ENCODE results near the gene COMMD7. TPM values are rescaled to one million over a fixed set of nuclear protein-coding genes. Genes with fewer than 3 reads are reported as not detected.

The COMMD7 gene
- total and polyA plus RNA-seq, 2 of the 4 experiments (the other 2 are of a cell fraction) = 51.8 to 67.5 TPM

GRCh38 chr20:32780749-32781655, 37.7 kb upstream of the COMMD7 start:
- POLR2A ChIA-PET (ENCODE audit: unreplicated experiment) = no interaction called here
- no peak overlapping the region for H2AFZ ChIP-seq (replicated peaks; ENCODE audit: low read length, poor library complexity)
- TF ChIP-seq NFE2L2 (IDR thresholded peaks at IDR 0.05; ENCODE audit: low read depth, low read length) (no peak), SMC3 (IDR thresholded peaks at IDR 0.05; ENCODE audit: low read depth, low read length) (no peak), MAFK (IDR thresholded peaks at IDR 0.05; ENCODE audit: low read depth, low read length) (no peak), POLR2A (IDR thresholded peaks at IDR 0.05; ENCODE audit: low read depth, low read length) (no peak), FOS (IDR thresholded peaks at IDR 0.05; ENCODE audit: low read depth, low read length) (no peak), RAD21 (IDR thresholded peaks at IDR 0.05; ENCODE audit: low read length) (no peak), CEBPB (IDR thresholded peaks at IDR 0.05; ENCODE audit: low read depth, low read length) (no peak), CHD1 (IDR thresholded peaks at IDR 0.05; ENCODE audit: low read depth, low read length) (no peak), RFX5 (IDR thresholded peaks at IDR 0.05; ENCODE audit: low read depth, low read length) (no peak), RCOR1 (IDR thresholded peaks at IDR 0.05; ENCODE audit: insufficient replicate concordance, low read length) (no peak), ELK1 (IDR thresholded peaks at IDR 0.05; ENCODE audit: borderline replicate concordance, low read depth, low read length) (no peak), CTCF (conservative IDR thresholded peaks at IDR 0.05; ENCODE audit: low read depth, low read length) (no peak), USF2 (IDR thresholded peaks at IDR 0.05; ENCODE audit: low read depth, low read length) (no peak)
- no peak overlapping the region for H2BK20ac ChIP-seq (ENCODE audit: low read depth, low read length)
- H3K9me3 ChIP-seq (ENCODE audit: control insufficient read depth, insufficient read depth, low read length) = no peaks in the 10 kb centered on the region
- BruUV-seq (replicated peaks) = no TSS peak
- H2BK120ac ChIP-seq (ENCODE audit: low read depth, low read length) = no peak overlapping the region
- H2AK5ac ChIP-seq (ENCODE audit: low read depth, low read length) = no peak overlapping the region
- ATAC-seq (ENCODE audit: low read depth) (no peak), DNase-seq (no peak)
- H4K20me1 ChIP-seq (ENCODE audit: insufficient read depth, low read length) = no peaks in the 10 kb centered on the region
- H3K9ac ChIP-seq (ENCODE audit: low read depth, low read length) = no peak overlapping the region
- CTCF ChIA-PET = interaction anchor here (0.8 kb wide), 1 partner anchor 14 kb away, joined by 3 read pairs; no protein-coding TSS in a partner anchor
- no peak overlapping the region for H2BK15ac ChIP-seq (ENCODE audit: low read depth, low read length)
- no peak overlapping the region for H2BK5ac ChIP-seq (ENCODE audit: low read depth, low read length, poor library complexity, severe bottlenecking)
- WGBS, 2 experiments (ENCODE audit: extremely low coverage in 2 of 2, insufficient read length in 1 of 2) = 90% methylated on average over 2 of the region's 18 CpGs; no CpG with 5 or more reads in 1 of the 2 experiments
- no peak overlapping the region for H4K8ac ChIP-seq (ENCODE audit: low read depth in 2 of 2, low read length in 2 of 2)
- H3K79me1 ChIP-seq (ENCODE audit: low read depth in 1 of 2, low read length in 2 of 2) = peaks cover 0 to 10% of the 10 kb centered on the region in 2 experiments; a peak in 3 of 4 replicates
- H4K5ac ChIP-seq (ENCODE audit: low read depth, low read length) = no peak overlapping the region
- no peak overlapping the region for H3K23ac ChIP-seq (ENCODE audit: low read depth, low read length)
- no peak overlapping the region for H2AK9ac ChIP-seq (replicated peaks; ENCODE audit: low read depth, low read length, poor library complexity)
- no peaks in the 10 kb centered on the region for H3K27me3 ChIP-seq (ENCODE audit: control insufficient read depth, insufficient read depth, low read length)
- intact Hi-C loops (cut with micrococcal nuclease) = no loop called here
- peaks cover 6% of the 10 kb centered on the region; the same call in 1 of the 2 replicates for H3K9me1 ChIP-seq (ENCODE audit: insufficient read depth, low read length)
- no peak overlapping the region for H4K91ac ChIP-seq (ENCODE audit: insufficient read depth, low read depth, low read length)
- H3K4ac ChIP-seq (ENCODE audit: low read depth, low read length) = no peak overlapping the region
- H3K4me2 ChIP-seq (ENCODE audit: low read depth, low read length) = no peak overlapping the region
- no peak overlapping the region for H3K4me3 ChIP-seq (ENCODE audit: insufficient read depth, low read depth, low read length)
- peaks cover 4% of the 10 kb centered on the region; the same call in 1 of the 2 replicates for H3K36me3 ChIP-seq (ENCODE audit: control insufficient read depth, insufficient read depth, low read length)
- no peak overlapping the region for H3K18ac ChIP-seq (ENCODE audit: low read depth, low read length)
- in situ Hi-C loops (cut with MboI; ENCODE audit: low sequenced_read_pairs) = loop anchor here (5.0 to 10.0 kb wide), 2 partner anchors 114 to 164 kb away; no protein-coding TSS in a partner anchor
- no peak overlapping the region for H3K27ac ChIP-seq (ENCODE audit: insufficient read depth, low read length)
- H3K4me1 ChIP-seq (ENCODE audit: control insufficient read depth, insufficient read depth, low read length) = no peaks in the 10 kb centered on the region
- dilution Hi-C loops (cut with HindIII; ENCODE audit: low sequenced_read_pairs, unreplicated experiment) = no loop called here
- no peak overlapping the region for H3K14ac ChIP-seq (replicated peaks; ENCODE audit: low read depth, low read length)
- no peak overlapping the region for H3K56ac ChIP-seq (ENCODE audit: extremely low read depth, insufficient read depth, low read length)

All from IMR-90 (cell line).